NCI-H1436 (cell line): ENCODE measurements around the gene ZG16B.

Experiments used
- DNase-seq: peaks from one replicate; lab custom pipeline; 2025; lab: John Stamatoyannopoulos, UW

The ZG16B gene

DNA sequence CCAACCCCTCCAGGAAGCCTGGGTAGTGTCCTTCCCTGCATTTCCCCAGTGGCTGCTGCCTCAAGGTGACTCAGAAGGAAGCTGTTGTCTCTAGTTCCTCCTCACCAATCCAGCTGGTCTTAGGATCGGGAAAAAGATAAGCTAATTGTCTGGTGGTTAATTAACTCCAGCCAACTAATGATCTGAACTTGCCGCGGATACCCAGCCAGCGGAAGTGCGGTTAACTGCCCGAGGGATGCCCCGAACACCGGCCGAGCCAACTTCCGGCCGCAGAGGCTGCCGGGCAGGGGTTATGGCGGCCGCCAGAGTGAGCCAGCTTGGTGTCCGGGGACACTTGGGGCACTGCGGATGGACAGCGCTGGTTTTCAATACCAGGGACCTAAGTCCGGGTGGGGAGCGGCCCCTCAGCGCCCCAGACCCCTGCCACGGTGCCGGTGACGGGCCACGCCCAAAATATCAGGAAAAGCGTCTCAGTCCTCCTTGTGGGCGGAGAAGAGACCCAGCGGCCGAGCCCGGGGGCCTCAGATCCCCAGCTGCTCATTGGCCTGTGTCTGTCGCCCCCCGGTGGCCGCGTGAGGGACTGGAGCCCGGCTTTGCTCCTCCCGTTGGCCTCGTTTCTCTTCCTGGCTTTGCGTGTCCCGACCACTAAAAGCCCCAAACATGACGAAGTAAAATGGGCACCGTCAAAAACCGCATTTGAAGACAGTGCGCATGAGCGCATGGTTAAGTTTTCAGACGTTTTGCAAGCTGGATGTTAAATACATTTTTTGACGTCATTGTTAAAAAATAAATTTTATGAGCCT lies 38.1 kb downstream of the ZG16B start:
- peak; percentile 88 for DNase-seq

DNA sequence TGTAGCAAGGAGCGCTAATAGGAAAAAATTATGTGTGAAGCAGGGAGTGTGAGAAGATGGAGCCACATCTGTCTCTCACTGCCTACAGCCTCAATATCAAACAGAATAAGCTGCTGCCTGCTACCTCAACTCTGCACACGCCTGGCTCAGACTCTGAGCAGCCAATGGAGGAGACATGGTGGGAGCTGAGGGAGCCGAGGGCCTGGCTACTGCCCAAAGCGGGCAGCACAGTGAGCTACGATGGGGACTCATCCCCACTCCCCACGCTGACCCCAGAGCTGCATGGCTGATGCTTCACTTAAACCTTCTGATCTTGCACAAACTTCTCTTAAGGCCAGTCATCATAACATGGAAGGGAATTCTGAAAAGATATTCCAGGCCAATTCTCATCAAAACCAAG lies 41.8 kb downstream of the ZG16B start:
- no peak for DNase-seq

DNA sequence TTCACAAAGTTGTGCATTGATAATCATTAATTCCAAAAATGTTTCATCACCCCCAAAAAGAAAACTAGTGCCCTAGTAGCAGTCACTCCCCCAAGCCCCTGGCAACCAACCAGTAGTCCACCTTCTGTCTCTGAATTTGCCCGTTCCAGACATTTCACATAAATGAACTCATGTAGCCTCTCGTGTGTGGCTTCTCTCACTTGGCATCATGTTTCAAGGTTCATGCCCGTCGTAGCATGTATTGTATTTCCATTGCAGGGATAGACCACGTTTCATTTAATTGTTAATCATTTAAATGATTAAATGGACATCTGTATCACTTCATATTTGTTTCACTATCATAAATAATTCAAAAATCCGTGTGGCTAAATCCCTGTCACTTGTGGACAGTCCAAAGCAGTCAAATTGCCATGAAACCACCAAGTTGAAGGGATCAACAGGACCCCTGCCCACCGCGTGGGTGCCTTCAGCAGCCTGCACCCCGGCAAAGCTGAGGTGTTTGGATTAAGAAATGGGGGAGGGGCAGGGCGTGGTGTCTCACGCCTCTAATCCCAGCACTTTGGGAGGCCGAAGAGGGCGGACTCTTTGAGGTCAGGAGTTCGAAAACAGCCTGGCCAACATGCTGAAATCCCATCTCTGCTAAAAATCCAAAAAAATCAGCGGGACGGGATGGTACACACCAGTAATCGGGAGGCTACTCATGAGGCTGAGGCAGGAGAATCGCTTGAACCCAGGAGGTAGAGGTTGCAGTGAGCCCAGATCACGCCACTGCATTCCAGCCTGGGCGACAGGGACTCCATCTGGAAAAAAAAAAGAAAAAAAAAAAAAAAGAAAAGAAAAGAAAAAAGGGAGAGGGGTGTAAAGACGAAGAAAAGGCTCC lies 44.2 kb downstream of the ZG16B start:
- no peak for DNase-seq

DNA sequence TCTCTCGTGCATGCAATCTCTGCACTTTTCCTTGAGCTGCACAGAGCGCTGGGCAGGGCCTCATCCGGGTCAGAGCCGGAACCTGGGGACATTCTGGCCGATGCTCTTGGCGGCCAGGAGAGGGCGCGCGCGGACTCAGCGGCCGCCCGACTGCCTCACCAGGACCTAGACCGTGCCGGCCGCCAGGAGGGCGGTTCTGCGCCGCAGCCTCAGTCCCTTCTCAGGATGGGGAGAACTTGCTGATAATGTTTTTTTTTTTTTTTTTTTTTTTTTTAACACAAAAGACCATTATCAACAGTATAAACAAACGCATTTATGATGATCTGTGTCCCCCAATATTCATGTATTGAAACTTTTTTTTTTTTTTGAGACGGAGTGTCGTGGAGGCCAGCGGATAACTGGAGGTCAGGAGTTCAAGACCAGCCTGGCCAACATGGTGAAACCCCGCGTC lies 44.8 kb downstream of the ZG16B start:
- peak; percentile 60 for DNase-seq

DNA sequence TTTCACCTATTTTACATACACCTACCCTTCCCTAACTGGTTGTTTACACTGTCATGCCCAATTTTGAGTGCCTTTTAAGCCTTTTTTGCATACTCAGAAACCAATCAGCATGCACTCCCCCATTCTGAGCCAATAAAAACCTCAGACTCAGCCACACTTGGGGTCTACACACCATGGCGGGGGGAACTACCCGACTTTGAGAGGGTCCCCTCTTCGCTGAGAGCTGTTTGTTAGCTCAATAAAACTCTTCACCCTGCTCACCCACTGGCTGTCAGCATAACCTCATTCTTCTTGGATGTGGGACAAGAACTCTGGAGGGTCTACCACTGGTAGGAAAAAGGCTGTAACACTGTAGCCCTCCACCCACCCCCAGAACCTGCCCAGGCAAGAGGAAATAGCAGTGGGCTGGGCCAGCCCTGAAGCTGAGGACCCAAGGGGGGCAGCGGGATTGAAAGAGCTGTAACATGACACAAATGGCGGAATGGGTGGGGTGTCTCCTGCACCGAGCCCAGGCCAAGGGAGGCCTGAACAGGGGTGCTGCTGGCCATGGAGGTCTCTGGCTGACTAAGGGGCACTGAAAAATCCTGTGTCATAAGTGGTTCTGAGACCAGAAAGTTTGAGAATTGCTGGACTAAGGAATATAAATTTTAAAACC lies 49.9 kb downstream of the ZG16B start:
- no peak for DNase-seq
